GM18870 (cell line): Measurements from ENCODE around the gene CYP2U1.
A peak's percentile ranks its signal among the peaks of the same experiment; 100 is the strongest.
"Not testable (repeated sequence)": the region's sequence is repeated elsewhere in the genome, so short reads cannot be mapped to it uniquely, and the experiment has no call there.

Experiments
- ATAC-seq: cut with Tn5 transposase; IDR thresholded peaks from one replicate; pipeline ENCODE4 v1.9.1; 2021; ENCODE audit warnings: moderate library complexity; ENCODE audit not compliant: unreplicated experiment

The CYP2U1 gene

GRCh38 chr4:107930821-107931774, at the start of gene CYP2U1:
Gene CYP2U1 (plus strand): TSS chr4:107931549. CDS start chr4:107931644, 95 bp downstream.
- ATAC-seq = peak; percentile 85

GRCh38 chr4:107885865-107886264, 45.5 kb upstream of the CYP2U1 start:
- ATAC-seq = no peak

- ATAC-seq = no peak
These were observed 43.1 kb upstream of the CYP2U1 start for GRCh38 chr4:107888237-107888636.

DNA sequence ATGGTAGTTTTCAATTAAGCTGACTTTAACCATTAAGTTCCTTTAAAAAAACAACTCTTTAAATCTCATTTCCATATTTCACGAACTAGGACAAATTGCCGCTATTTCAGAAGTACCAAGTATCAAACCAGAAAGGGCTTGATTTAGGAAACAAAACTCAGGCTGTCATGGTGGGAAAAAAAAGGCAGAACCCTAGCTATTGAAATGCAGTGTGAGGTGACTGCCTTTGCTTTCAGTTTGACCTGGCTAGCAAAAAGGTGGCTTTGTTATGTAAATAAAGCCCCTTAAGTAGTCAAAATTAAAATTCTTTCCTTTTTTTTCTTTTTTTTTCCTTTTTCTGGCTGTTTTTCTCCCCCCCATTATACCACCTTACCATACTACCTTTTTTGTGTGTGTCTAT, 40.6 kb upstream of the CYP2U1 start:
- no peak for ATAC-seq

GRCh38 chr4:107891299-107891698, 40.0 kb upstream of the CYP2U1 start:
- no peak for ATAC-seq

DNA sequence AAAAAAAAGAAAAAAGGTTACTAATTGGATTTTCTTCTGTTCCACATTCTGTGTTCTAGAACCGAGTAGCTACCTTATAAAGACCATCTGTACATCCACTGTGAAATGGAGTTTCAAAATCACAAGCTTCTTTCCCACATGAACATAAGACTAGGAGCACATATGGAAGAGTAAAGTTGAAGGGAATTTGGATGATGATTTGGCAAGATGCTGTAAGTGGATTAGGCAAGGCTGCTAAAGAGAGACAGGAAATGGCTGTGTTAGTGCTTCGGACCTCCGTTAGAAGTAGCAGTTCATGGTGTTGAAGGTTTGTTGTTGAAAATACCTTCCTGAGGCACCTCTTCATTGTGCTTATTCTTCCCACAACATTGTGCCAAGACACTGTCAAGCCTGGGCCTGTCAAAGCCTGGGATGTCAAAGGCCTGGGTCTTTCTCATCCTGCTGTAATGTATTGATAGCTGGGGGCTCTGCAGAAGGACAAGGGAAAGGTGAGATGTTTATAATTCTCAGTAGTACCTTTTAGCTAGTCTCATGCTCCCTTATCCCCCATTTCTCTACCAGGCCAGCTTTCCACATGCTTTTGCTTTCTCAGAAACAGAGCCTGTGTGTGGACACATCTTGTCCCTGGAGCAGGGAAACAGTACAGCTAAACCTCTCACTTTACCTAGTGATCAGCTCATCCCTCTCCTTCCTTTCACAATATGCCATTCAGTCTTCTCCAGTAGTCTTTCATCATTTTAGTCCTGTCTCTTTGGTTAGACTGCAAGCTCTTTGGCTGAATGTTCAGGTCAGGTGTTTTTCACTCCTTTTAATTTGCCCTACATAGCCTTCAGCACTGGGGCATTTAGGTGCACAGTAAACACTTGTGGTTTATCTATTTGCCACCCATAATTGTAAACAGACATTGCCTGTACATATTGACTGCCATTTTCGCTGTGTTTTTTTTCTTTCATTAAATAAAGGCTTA, 37.9 kb upstream of the CYP2U1 start:
- ATAC-seq = no peak

- no peak for ATAC-seq
These were observed 37.2 kb upstream of the CYP2U1 start for GRCh38 chr4:107894138-107894603.

DNA sequence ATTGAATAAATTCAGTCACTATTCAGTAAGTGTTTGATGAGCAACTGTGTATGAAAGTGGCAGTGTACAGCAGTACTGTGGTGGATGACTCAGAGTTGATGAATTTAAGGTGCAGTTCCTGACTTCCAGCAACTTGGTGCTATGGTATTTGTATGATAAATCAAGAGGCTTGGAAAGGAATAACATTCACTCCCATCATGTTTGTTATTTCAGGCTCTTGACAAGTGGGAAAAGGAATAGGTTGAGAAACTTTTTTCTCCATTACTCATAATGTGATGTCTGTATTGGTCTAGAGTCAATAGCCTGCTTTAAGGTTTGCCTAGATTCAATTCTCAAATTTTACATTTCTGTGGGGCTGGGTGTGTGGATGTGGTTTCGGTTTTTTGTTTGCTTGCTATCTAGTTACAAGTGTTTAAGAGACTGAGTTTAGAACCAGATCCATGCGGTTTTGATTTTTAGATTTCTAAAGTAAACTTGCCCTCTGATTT, 35.1 kb upstream of the CYP2U1 start:
- ATAC-seq = peak; percentile 57

DNA sequence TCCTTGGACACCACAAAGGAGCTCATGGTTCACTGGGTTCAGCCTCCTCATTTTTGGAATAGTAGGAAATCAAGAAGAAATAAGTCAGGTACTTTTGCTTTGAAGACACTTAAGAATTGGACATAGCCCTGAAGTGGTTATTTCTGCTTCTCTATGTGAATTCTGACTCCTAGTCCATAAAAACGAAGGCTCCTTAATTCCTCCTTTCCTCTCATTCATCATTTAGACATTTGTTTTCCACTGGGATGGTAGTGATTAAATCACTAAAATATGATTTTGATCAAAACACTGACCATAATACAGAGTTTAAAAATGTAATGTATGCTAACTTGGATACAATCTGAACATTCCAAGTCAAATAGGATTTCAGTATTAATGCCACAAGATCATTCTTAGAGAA, 34.7 kb upstream of the CYP2U1 start:
- ATAC-seq = no peak

DNA sequence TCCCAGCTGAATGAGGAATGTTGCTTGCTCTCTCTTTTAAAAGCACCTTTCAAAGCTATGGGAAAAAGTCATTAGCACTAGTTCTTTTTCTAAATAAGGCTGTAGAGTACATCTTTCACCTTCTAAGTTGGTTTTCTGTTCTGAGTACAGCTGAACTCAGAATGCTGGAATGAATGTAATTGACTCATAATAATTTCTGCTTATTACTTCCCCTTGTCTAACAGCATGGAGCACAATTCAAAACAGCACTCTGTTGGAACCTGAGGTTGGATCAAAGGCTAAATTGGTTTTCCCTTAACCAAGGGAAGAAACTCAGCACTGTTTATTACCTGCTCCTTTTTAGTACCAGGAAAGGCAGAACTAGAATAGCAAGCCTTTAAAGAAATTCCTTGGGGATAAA, 33.5 kb upstream of the CYP2U1 start:
- ATAC-seq = peak; percentile 38

DNA sequence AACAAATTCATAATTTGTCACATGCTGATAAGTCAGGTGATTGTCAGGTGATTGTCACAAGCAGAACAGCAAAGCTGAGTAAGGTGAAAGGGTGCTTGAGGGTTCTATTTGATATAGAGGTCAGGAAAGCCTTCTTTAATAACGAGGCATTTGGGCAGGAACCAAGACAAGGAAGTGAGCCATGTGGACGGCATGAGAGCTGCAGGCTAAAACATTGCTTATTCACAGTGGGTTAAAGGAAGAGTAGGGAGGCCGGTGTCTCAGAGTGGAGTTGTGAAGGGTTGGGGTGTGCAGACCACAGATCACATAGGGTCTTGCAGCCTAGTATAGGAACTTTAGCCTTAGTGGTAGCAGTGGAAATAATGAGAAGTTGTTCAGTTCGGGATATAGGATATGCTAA, 31.3 kb upstream of the CYP2U1 start:
- ATAC-seq = no peak

GRCh38 chr4:107900508-107900907, 30.8 kb upstream of the CYP2U1 start:
- ATAC-seq = no peak

DNA sequence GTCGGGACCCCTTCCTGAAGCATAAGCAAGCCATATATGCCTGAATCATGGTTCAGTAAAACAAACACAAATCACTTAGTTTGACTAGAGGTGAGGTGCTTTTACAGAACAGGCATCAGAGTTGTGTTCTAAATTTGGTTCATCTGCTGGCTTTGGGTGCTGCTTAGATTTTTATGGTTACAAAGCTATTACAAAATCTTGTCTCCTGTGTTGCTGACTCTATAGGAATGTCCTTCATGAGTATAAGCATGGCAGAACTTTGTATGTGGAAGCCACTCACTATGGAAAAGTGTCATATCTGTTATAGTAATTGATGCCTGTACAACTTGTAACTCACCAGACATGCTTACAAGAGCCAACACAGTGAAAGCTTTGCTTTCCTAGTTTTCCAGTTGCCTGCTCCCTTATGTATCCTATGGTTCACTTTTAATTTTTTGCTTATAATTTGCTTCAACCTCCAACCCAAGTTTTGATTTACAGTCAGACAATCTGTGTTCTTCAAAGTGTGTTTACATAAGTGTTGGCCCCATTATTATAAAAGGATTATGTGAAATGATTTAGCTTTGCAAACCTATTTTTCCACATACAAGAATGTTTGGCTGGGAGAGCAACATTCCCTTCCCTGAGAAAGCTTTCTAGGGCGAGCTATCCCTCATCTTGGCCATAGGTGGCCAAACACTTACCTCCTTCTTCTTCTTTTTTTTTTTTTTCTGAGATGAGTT, 30.0 kb upstream of the CYP2U1 start:
- no peak for ATAC-seq

DNA sequence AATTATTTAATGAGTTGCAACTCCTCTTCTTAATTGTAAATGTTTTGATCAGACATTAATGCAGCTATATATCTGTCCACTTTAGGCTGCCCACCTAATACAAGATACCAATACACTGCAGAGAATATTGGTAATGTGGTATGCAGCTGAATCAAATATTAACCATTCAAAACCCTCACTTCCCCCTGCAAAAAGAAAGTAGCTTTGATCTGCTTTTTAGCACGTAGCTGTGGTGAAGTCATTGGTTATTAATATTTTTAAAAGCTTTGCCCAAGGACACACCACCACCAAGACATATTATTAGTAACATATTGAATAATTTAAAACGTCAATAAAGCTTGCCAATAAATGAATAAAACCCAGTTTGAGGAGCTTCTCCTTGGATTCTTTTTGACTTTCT, 28.6 kb upstream of the CYP2U1 start:
- ATAC-seq = peak; percentile 86

DNA sequence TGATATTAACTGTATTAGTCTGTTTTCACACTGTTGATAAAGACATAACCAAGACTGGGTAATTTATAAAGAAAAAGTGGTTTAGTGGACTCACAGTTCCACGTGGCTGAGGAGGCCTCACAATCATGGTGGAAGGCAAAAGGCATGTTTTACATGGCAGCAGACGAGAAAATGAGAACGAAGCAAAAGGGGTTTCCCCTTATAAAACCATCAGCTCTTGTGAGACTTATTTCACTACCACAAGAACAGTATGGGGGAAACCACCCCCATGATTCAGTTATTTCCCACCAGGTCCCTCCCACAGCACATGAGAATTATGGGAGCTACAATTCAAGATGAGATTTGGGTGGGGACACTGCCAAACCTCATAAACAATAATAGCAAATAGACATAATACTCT, 26.3 kb upstream of the CYP2U1 start:
- ATAC-seq = not testable (repeated sequence)

DNA sequence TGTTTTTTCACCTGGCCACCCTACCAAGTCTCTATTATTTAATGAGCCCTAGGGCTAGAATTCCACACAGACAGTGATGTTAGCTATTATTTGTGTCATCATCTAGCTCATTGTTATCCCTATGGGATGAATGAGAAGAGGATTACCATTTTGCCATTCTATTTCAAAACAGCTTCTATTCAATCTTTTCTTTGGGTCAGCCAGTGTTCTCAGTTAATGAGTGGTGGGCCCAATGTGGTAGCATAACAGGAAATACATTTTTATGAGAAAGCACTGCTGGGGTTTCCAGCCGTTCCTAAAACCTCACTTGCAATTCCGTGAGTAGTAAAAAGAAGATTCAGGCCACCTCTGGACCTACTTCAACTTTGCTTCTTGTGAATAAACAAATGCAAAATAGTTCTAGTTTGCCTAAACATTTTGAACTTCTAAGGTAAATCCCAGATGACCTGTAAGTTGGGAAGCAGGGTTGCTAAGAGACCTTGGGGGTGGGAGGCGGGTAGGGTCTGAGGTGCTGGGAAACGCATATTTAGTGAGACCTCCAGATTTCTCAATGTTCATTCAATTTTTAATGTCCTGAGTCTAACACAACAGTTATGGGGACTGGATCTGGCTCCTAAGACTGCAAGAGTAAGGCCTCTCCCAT, 24.8 kb upstream of the CYP2U1 start:
- no peak for ATAC-seq

GRCh38 chr4:107908377-107908776, 23.0 kb upstream of the CYP2U1 start:
- ATAC-seq = no peak

DNA sequence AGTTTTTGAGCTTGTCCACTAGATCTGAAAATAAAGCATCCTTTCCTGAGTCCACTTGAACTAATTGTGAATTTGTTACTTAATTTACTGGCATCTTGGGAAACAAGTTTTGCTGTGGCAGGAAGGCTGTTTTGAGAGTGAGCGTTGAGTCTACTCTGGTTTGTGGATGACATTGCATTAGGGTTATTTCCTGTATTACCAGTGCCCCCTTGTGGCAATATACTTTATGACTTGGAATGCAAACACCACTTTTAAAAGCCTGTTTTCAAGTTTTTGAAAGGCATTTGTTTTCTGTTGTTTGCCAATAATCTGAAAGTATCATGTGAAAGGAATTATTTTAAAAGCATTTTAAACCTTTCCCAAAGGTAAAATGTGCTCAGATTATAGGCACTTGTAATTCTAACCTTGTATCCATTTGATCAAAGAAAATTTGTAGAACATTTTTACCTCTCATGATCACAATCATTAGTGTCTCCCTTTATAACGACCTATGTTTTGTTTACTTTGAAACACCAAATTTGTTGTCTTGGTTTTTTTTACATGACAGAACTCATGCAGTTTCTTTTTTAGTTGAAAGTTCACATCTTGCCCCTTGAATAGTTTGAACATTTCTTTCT, 18.0 kb upstream of the CYP2U1 start:
- ATAC-seq = peak; percentile 90

DNA sequence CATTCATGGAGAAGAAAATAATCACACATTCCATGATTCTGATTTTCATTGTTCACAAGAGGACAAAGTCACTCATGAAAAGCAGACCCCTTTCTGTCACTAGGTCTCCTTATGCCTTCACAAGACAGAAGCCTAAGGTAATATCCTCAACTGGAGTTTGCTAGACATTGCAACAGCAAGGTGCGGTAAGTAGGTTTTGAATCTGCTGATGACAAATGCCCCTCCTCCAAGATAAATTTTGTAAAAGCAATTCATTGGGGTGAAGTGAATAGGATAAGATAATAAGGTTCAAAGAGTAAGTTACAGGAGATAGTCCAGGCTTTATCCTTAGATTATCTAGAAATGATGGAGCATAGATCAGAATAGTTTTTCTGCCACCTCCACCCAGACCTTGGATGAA, 16.1 kb upstream of the CYP2U1 start:
- ATAC-seq = no peak

DNA sequence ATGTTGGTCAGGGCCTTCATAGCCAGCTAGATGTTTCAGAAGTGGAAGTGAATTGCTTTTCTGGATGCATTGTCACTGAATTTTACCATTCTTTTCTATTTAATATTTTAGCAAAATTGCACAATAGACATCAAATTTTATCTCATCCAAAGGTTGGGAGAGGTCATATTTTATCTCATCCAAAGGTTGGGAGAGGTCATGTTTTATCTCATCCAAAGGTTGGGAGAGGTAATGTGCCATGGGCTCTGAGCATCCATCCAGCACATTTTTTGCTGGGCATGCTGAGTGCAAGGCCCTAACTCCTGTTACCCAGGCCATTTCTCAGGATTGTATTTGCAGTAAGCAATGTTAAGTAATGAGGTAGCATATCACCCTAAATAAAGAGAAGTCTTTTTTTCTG, 14.7 kb upstream of the CYP2U1 start:
- ATAC-seq = no peak
